H1 (cell line): ENCODE measurements around the gene BROX.
"Not testable (repeated sequence)": the region's sequence is repeated elsewhere in the genome, so short reads cannot be mapped to it uniquely, and the experiment has no call there.

Experiments used
- CHD2 ChIP-seq: IDR thresholded peaks from 2 replicates; pipeline ENCODE4 v1.6.1; 2012; ENCODE audit warnings: low read length, improper control_type of control experiment
- CTCF ChIP-seq, 3 experiments: IDR thresholded peaks; 1 replicate in 2 of 3; 2 replicates in 1 of 3; pipeline versions ENCODE4 v1.5.1 to v1.6.1; 2011; ENCODE audit warnings: low read length in 3 of 3, mild to moderate bottlenecking in 3 of 3, inconsistent platforms in 2 of 3, low read depth in 1 of 3, moderate library complexity in 1 of 3; ENCODE audit not compliant: insufficient read depth in 1 of 3; ENCODE audit errors: control extremely low read depth in 1 of 3
- EP300 ChIP-seq, 2 experiments: IDR thresholded peaks; 1 replicate in 1 of 2; 2 replicates in 1 of 2; pipeline ENCODE4 v1.6.1; 2011 to 2012; ENCODE audit warnings: low read depth in 2 of 2, low read length in 2 of 2, mild to moderate bottlenecking in 2 of 2, borderline replicate concordance in 1 of 2, inconsistent platforms in 1 of 2, moderate library complexity in 1 of 2
- JUN ChIP-seq: IDR thresholded peaks from 2 replicates; pipeline ENCODE4 v1.6.1; 2011; ENCODE audit warnings: low read depth, mild to moderate bottlenecking, improper control_type of control experiment, low read length
- JUND ChIP-seq: IDR thresholded peaks from 2 replicates; pipeline ENCODE4 v1.6.1; 2011; ENCODE audit warnings: mild to moderate bottlenecking, improper control_type of control experiment, low read length
- POLR2A ChIP-seq, 2 experiments: IDR thresholded peaks; 1 replicate in 1 of 2; 2 replicates in 1 of 2; pipeline ENCODE4 v1.6.1; 2011; ENCODE audit warnings: low read depth in 2 of 2, low read length in 2 of 2, mild to moderate bottlenecking in 2 of 2; ENCODE audit errors: control extremely low read depth in 1 of 2
- RAD21 ChIP-seq, 2 experiments: IDR thresholded peaks in 1 of 2; conservative IDR thresholded peaks in 1 of 2; 2 replicates each; pipeline ENCODE4 v1.6.1; 2011; ENCODE audit warnings: low read depth in 2 of 2, low read length in 2 of 2, improper control_type of control experiment in 1 of 2, inconsistent platforms in 1 of 2, mild to moderate bottlenecking in 1 of 2, moderate library complexity in 1 of 2
- RFX5 ChIP-seq: IDR thresholded peaks from 2 replicates; pipeline ENCODE4 v1.6.1; 2011; ENCODE audit warnings: low read depth, low read length, improper control_type of control experiment, borderline replicate concordance
- RXRA ChIP-seq: IDR thresholded peaks from 2 replicates; pipeline ENCODE4 v1.6.1; 2011; ENCODE audit warnings: low read depth, mild to moderate bottlenecking, low read length, moderate library complexity; ENCODE audit not compliant: insufficient read depth
- USF2 ChIP-seq: IDR thresholded peaks from 2 replicates; pipeline ENCODE4 v1.6.1; 2011; ENCODE audit warnings: low read length, improper control_type of control experiment
- ZNF274 ChIP-seq: IDR thresholded peaks from 2 replicates; pipeline ENCODE4 v1.7.0; 2012; ENCODE audit warnings: low read length, borderline replicate concordance; ENCODE audit errors: extremely low read depth

GRCh38 chr1:222669107-222669506 lies 43.3 kb upstream of the BROX start:
- not testable (repeated sequence) for TF ChIP-seq JUND; CTCF (IDR thresholded peaks at IDR 0.05; ENCODE audit: control extremely low read depth in 1 of 3, insufficient read depth in 1 of 3, low read depth in 1 of 3, low read length in 3 of 3); POLR2A (IDR thresholded peaks at IDR 0.05; ENCODE audit: control extremely low read depth in 1 of 2, low read depth in 2 of 2, low read length in 2 of 2); RXRA; JUN; RAD21 (IDR thresholded peaks at IDR 0.05 in 1 of 2, conservative IDR thresholded peaks at IDR 0.05 in 1 of 2; ENCODE audit: low read depth in 2 of 2, low read length in 2 of 2); RFX5; ZNF274; EP300 (IDR thresholded peaks at IDR 0.05; ENCODE audit: borderline replicate concordance in 1 of 2, low read depth in 2 of 2, low read length in 2 of 2); CHD2; USF2
